HG03064 (cell line): ENCODE data around the gene FDX2.
"Not testable (repeated sequence)": the region's sequence is repeated elsewhere in the genome, so short reads cannot be mapped to it uniquely, and the experiment has no call there.

Experiments
- ATAC-seq: cut with Tn5 transposase; IDR thresholded peaks from one replicate; pipeline ENCODE4 v1.9.1; 2021; ENCODE audit warnings: low read depth; ENCODE audit not compliant: unreplicated experiment

Gene FDX2

GRCh38 chr19:10285393-10285792 is 30.4 kb downstream of the FDX2 start:
- ATAC-seq = no peak

- no peak for ATAC-seq
Observed at GRCh38 chr19:10284960-10285278, 30.9 kb downstream of the FDX2 start.

GRCh38 chr19:10284065-10284959 is 31.5 kb downstream of the FDX2 start:
- no peak for ATAC-seq

- no peak for ATAC-seq
Observed at GRCh38 chr19:10283301-10284064, 32.3 kb downstream of the FDX2 start.

- not testable (repeated sequence) for ATAC-seq
Observed at GRCh38 chr19:10282043-10282442, 33.8 kb downstream of the FDX2 start.

- no peak for ATAC-seq
Observed at GRCh38 chr19:10279737-10280442, 35.9 kb downstream of the FDX2 start.

- no peak for ATAC-seq
Observed at GRCh38 chr19:10278935-10279334, 36.9 kb downstream of the FDX2 start.

- no peak for ATAC-seq
Observed at GRCh38 chr19:10277795-10278589, 37.8 kb downstream of the FDX2 start.

GRCh38 chr19:10274589-10274988 is 41.2 kb downstream of the FDX2 start:
- ATAC-seq = no peak

GRCh38 chr19:10271543-10272086 is 44.2 kb downstream of the FDX2 start:
- ATAC-seq = no peak

- no peak for ATAC-seq
Observed at GRCh38 chr19:10270616-10271394, 45.0 kb downstream of the FDX2 start, which contains the start of gene ICAM1. ICAM1 (plus strand) TSS chr19:10271120; CDS start chr19:10271160, 40 bp downstream.

- ATAC-seq = no peak
Observed at GRCh38 chr19:10270180-10270615, 45.6 kb downstream of the FDX2 start.

- ATAC-seq = no peak
Observed at GRCh38 chr19:10269333-10270179, 46.3 kb downstream of the FDX2 start.

GRCh38 chr19:10268071-10268470 is 47.7 kb downstream of the FDX2 start:
- no peak for ATAC-seq

GRCh38 chr19:10266706-10267105 is 49.1 kb downstream of the FDX2 start:
- no peak for ATAC-seq

- no peak for ATAC-seq
Observed at GRCh38 chr19:10262771-10263170, 53.0 kb downstream of the FDX2 start.

- ATAC-seq = no peak
Observed at GRCh38 chr19:10260141-10260584, 55.7 kb downstream of the FDX2 start.
